C4-2B (cell line): Measurements from ENCODE around the gene PSMB10.

ENCODE experiments used
- ZFX ChIP-seq: fragments of 450-650 bp; IDR thresholded peaks from 2 replicates; pipeline ENCODE4 v1.6.1; 2017
- TF ChIP-seq, protein P1 (sequence below): fragments of 450-650 bp; conservative IDR thresholded peaks from 2 replicates; pipeline ENCODE4 v1.5.1; 2017; ENCODE audit warnings: mild to moderate bottlenecking

DNA sequence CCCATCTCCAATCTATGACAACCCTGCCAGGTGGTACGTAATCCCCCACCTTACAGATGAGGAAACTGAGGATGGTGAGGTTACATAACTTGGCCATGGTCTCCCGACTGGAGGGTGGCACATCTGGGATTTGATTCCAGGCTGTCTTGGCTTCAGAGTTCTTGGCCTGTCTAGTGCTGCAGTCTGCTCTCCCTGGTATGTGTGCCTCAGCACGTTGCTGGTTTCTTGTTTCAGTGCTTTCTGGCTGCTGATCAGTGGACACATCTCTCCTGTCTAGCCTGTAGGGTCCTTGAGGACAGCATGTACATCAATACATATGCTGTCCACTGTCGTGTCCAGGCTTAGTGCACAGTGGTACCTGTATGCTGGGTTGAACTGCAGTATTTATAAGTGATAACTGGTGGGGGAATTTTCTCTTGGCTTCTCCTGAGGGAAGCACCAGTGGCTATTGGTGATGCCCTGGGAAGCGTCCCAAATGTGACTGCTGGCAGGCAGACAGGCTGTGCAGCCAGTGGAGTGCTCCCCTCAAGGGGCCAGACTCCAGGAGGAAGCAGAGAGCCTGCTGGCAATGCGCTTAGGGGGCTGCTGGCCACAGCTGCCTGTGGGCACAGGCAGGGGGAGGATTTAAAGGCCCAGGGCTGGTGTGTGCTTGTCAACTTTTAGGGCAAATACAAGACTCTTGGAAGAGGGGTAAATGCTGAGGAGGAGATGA is 19.4 kb downstream of the PSMB10 start:
- TF ChIP-seq, protein P1, sequence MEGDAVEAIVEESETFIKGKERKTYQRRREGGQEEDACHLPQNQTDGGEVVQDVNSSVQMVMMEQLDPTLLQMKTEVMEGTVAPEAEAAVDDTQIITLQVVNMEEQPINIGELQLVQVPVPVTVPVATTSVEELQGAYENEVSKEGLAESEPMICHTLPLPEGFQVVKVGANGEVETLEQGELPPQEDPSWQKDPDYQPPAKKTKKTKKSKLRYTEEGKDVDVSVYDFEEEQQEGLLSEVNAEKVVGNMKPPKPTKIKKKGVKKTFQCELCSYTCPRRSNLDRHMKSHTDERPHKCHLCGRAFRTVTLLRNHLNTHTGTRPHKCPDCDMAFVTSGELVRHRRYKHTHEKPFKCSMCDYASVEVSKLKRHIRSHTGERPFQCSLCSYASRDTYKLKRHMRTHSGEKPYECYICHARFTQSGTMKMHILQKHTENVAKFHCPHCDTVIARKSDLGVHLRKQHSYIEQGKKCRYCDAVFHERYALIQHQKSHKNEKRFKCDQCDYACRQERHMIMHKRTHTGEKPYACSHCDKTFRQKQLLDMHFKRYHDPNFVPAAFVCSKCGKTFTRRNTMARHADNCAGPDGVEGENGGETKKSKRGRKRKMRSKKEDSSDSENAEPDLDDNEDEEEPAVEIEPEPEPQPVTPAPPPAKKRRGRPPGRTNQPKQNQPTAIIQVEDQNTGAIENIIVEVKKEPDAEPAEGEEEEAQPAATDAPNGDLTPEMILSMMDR, result no peak
- no peak for TF ChIP-seq ZFX
